Measurements from ENCODE around the gene TFR2. TPM values are rescaled to one million over a fixed set of nuclear protein-coding genes. Genes with fewer than 3 reads are reported as not detected.
A peak's percentile ranks its signal among the peaks of the same experiment; 100 is the strongest.

Gene TFR2
- total and polyA plus RNA-seq, 9 of the 15 experiments (the other 6 are each of a cell fraction or from before 2014, with no cell fraction given) = 3.8 to 123 (median 51.1) TPM

GRCh38 chr7:100623951-100624824 lies 17.2 kb downstream of the TFR2 start (continued):
- TF ChIP-seq, protein P1, sequence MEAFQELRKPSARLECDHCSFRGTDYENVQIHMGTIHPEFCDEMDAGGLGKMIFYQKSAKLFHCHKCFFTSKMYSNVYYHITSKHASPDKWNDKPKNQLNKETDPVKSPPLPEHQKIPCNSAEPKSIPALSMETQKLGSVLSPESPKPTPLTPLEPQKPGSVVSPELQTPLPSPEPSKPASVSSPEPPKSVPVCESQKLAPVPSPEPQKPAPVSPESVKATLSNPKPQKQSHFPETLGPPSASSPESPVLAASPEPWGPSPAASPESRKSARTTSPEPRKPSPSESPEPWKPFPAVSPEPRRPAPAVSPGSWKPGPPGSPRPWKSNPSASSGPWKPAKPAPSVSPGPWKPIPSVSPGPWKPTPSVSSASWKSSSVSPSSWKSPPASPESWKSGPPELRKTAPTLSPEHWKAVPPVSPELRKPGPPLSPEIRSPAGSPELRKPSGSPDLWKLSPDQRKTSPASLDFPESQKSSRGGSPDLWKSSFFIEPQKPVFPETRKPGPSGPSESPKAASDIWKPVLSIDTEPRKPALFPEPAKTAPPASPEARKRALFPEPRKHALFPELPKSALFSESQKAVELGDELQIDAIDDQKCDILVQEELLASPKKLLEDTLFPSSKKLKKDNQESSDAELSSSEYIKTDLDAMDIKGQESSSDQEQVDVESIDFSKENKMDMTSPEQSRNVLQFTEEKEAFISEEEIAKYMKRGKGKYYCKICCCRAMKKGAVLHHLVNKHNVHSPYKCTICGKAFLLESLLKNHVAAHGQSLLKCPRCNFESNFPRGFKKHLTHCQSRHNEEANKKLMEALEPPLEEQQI (IDR thresholded peaks at IDR 0.05) = no peak
- TF ChIP-seq ZBTB1 (CRISPR knock-in tag; IDR thresholded peaks at IDR 0.05; ENCODE audit: borderline replicate concordance, low read depth) (no peak), SNAPC5 (CRISPR knock-in tag; IDR thresholded peaks at IDR 0.05) (no peak), ZNF121 (CRISPR knock-in tag; conservative IDR thresholded peaks at IDR 0.05) (peak; percentile 88), EZH2 (IDR thresholded peaks at IDR 0.05; ENCODE audit: borderline replicate concordance, low read depth, low read length) (no peak), EP400 (IDR thresholded peaks at IDR 0.05) (peak; percentile 44)

GRCh38 chr7:100621554-100621953 lies 19.8 kb downstream of the TFR2 start:
- Histone ChIP-seq H3K9me3 (replicated peaks; ENCODE audit: control insufficient read depth, insufficient read depth, low read depth, low read length) (no peaks in the 10 kb centered on the region), H3K27me3 (ENCODE audit: control insufficient read depth in 2 of 2, insufficient read depth in 2 of 2, low read length in 2 of 2) (no peaks in the 10 kb centered on the region), H3K36me3 (ENCODE audit: control insufficient read depth, insufficient read depth, low read length) (peaks cover 35% of the 10 kb centered on the region), H3K4me3 (no peak overlapping the region), H3K9ac (ENCODE audit: insufficient read depth in 1 of 2, low read depth in 2 of 2, low read length in 2 of 2) (peak overlapping the region in 1 of 2 experiments; percentile 2; a peak in 1 of 4 replicates), H3K27ac (ENCODE audit: extremely low read depth, low read depth, low read length) (no peak overlapping the region; the same call in 2 of the 3 replicates), H2AFZ (ENCODE audit: low read depth, low read length) (no peak overlapping the region), H3K4me1 (replicated peaks in 1 of 2; ENCODE audit: control insufficient read depth in 2 of 2, insufficient read depth in 2 of 2, low read length in 2 of 2) (peaks cover 10 to 24% of the 10 kb centered on the region in 2 experiments; a peak in 4 of 5 replicates), H4K20me1 (replicated peaks; ENCODE audit: control insufficient read depth, insufficient read depth, low read length) (no peaks in the 10 kb centered on the region), H3K4me2 (ENCODE audit: insufficient read depth, low read length) (no peak overlapping the region), H3K9me1 (ENCODE audit: control insufficient read depth, insufficient read depth, low read length) (no peaks in the 10 kb centered on the region), H3K79me2 (ENCODE audit: control insufficient read depth, insufficient read depth, low read length) (peaks cover 6% of the 10 kb centered on the region; the same call in 2 of the 3 replicates)
- peak; percentile 36; the same call in 1 of the 2 replicates for TF ChIP-seq SUPT5H (IDR thresholded peaks at IDR 0.05)
- TF ChIP-seq, protein P2, sequence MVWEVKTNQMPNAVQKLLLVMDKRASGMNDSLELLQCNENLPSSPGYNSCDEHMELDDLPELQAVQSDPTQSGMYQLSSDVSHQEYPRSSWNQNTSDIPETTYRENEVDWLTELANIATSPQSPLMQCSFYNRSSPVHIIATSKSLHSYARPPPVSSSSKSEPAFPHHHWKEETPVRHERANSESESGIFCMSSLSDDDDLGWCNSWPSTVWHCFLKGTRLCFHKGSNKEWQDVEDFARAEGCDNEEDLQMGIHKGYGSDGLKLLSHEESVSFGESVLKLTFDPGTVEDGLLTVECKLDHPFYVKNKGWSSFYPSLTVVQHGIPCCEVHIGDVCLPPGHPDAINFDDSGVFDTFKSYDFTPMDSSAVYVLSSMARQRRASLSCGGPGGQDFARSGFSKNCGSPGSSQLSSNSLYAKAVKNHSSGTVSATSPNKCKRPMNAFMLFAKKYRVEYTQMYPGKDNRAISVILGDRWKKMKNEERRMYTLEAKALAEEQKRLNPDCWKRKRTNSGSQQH (CRISPR knock-in tag; IDR thresholded peaks at IDR 0.05) = 0 out of 2 replicates have a peak, but pooled peaks have one; percentile 36
- TF ChIP-seq DMBX1 (CRISPR knock-in tag; IDR thresholded peaks at IDR 0.05; ENCODE audit: borderline replicate concordance) = no peak
- no peak for TF ChIP-seq U2AF2 (optimal IDR thresholded peaks at IDR 0.05; ENCODE audit: low read depth, low read length)
- in situ Hi-C loops (cut with MboI) (no loop called here), intact Hi-C loops (cut with micrococcal nuclease) (no loop called here)
- ChIA-PET POLR2A (interaction anchor here (0.6 to 7.0 kb wide), 2 partner anchors 7 to 178 kb away, joined by 3 to 54 read pairs; partner anchors contain the start of gene MOSPD3), CTCF (ENCODE audit: low intra/inter-chr PET ratio) (no interaction called here)
- WGBS (ENCODE audit: insufficient coverage, low coverage, missing lambda C conversion rate) = 69% methylated on average over 8 of the region's 8 CpGs
- ATAC-seq (no peak; the same call in 2 of the 3 replicates), DNase-seq (ENCODE audit: extremely low read depth in 1 of 4, low spot score in 3 of 4) (no peak), FAIRE-seq (no peak)
- BruUV-seq (replicated peaks) = no TSS peak

All from K562 (cell line).